Heart left ventricle (tissue), 16 donors: ENCODE results near the gene PSTPIP1. TPM values are rescaled to one million over a fixed set of nuclear protein-coding genes. Genes with fewer than 3 reads are reported as not detected.

Source experiments
- ATAC-seq, 4 donors: fragments of 200-7000 bp; cut with Tn5 transposase; one replicate each; pipeline ENCODE4 v1.9.1; 2020 to 2022; ENCODE audit warnings: moderate library complexity in 4 of 4, mild to moderate bottlenecking in 3 of 4, moderate number of reproducible peaks in 1 of 4
- DNase-seq, 5 donors: peaks; one replicate each; pipeline ENCODE4 v3.0.0-alpha.2; 2020
- H3K27ac ChIP-seq, 12 donors: fragments of 200-600 bp; sonication (generic) in 4 of 12; one replicate each; pipeline versions ENCODE4 v1.5.0 to v1.8.0; 2016 to 2022; ENCODE audit warnings: mild to moderate bottlenecking in 2 of 12
- H3K27me3 ChIP-seq, 9 donors: fragments of 200-600 bp; sonication (generic) in 2 of 9; one replicate each; pipeline versions ENCODE4 v1.5.1 to v1.8.0; 2016 to 2022; ENCODE audit warnings: mild to moderate bottlenecking in 3 of 9
- H3K36me3 ChIP-seq, 9 donors: fragments of 200-600 bp; sonication (generic) in 2 of 9; one replicate each; pipeline versions ENCODE4 v1.5.0 to v1.8.0; 2018 to 2022; ENCODE audit warnings: mild to moderate bottlenecking in 2 of 9
- H3K4me1 ChIP-seq, 12 donors: fragments of 200-600 bp; sonication (generic) in 4 of 12; one replicate each; pipeline versions ENCODE4 v1.5.0 to v1.8.0; 2016 to 2022; ENCODE audit warnings: mild to moderate bottlenecking in 3 of 12
- H3K4me3 ChIP-seq, 12 donors: fragments of 200-600 bp; sonication (generic) in 4 of 12; one replicate each; pipeline versions ENCODE4 v1.5.0 to v1.8.0; 2017 to 2022; ENCODE audit warnings: mild to moderate bottlenecking in 9 of 12, moderate library complexity in 4 of 12
- H3K9me3 ChIP-seq, 12 donors: fragments of 200-600 bp; sonication (generic) in 4 of 12; one replicate each; pipeline versions ENCODE4 v1.5.0 to v1.8.0; 2016 to 2022; ENCODE audit warnings: mild to moderate bottlenecking in 1 of 12
- POLR2A ChIP-seq, 2 donors: fragments of 450-650 bp; IDR thresholded peaks; one replicate each; pipeline ENCODE4 v1.6.1; 2017; ENCODE audit warnings: antibody characterized with exemption in 2 of 2, mild to moderate bottlenecking in 2 of 2, moderate library complexity in 2 of 2
- WGBS, 4 donors: extraction: QIAGEN DNeasy Blood & Tissue Kit in 2 of 4; methylation state at CpG; one replicate each; pipeline versions ENCODE4 v1.1.5 to v1.1.7; 2013 to 2018; 5-methylcytosine and 5-hydroxymethylcytosine counted together
- intact Hi-C, 10 donors: fragments of 100-400 bp; cut with DNase I; formaldehyde crosslinking; loops; one replicate each; pipeline versions ENCODE4 v1.11.1 to v1.14.2; 2022
- polyA plus RNA-seq, 2 donors: library from polyadenylated mRNA; stranded (reverse); fragments of 200-250 nt; gene quantifications; one replicate each; pipeline ENCODE4 v1.2.3, GENCODE V29; 2013
- total RNA-seq, 9 donors: library from RNA; depleted of rRNA in 2 of 9; stranded (reverse); fragments of >200 nt in 2 of 9; fragmentation: NEBNext Ultra II Directional in 3 of 9; extraction: Animal tissue kit (Norgen Biotek cat#: 25700) in 3 of 9; gene quantifications; one replicate each; pipeline versions ENCODE4 v1.1.0 to v1.2.4, GENCODE V29; 2016 to 2023
- TF ChIP-seq, protein P1 (sequence below), 12 donors: fragments of 200-600 bp; sonication (generic) in 4 of 12; IDR thresholded peaks; one replicate each; pipeline versions ENCODE4 v1.5.0 to v1.8.0; 2018 to 2022; ENCODE audit warnings: antibody characterized with exemption in 12 of 12, mild to moderate bottlenecking in 5 of 12
- donor health status: ischemic (EF 13 %, LVEDD 7.1; RV severe dilation, severe dysfunction).
- donor health status: healthy with polysubstance abuse.
- donor health status: DM: no; HTN: yes; CAD: no.
- donor health status: DM: no; HTN: no; CAD: no.
- donor health status: ischemic (EF 25% LVEDD 6.9; RV normal size, moderate dysfunction).
- donor health status: ischemic (EF 25% LVEDD 5.7; RV mildly dilated, moderate dysfunction).
- donor health status: healthy.
- donor health status: DM: yes; HTN: yes; CAD: no.
- donor health status: ischemic (EF 35%, LVEDD 5.7; RV mildly dilated, moderate dysfunction).
- donor health status: nonischemic (EF 11% LVEDD 7.7; RV severe dilation, severe dysfunction).
- donor health status: DM: yes; HTN: yes; CAD: no.
- donor health status: PGD.
- donor health status: ischemic (EF 29% LVEDD 5.4; RV normal size, mild dysfunction).
- donor health status: nonischemic (EF 23%, LVEDD 6.1; RV moderate dilation, normal function).

Gene PSTPIP1
- total and polyA plus RNA-seq, 11 donors, result 1.3 to 17.2 (median 2.9) TPM

DNA sequence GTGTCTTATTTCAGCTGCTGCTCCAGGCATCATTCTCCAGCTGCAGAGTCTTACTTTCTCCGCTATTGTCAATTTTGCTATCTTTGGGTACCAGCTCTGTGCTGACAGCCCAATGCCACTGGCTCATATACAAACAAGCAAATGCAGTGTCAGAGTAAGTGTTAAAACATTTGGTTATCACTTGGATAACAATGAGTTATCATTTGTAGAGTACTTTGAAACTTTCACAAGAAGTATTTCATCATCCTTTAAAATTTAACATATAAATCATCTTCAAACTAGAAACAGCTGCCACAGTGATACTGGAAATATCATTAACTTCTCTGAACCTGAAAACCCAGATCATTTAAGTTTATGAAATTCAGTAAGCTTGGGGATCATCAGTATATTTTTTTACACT lies 62.1 kb downstream of the PSTPIP1 start:
- no peak for ATAC-seq
- peaks cover 5 to 37% (median 28%) of the 10 kb centered on the region in 12 donors for H3K4me1 ChIP-seq

DNA sequence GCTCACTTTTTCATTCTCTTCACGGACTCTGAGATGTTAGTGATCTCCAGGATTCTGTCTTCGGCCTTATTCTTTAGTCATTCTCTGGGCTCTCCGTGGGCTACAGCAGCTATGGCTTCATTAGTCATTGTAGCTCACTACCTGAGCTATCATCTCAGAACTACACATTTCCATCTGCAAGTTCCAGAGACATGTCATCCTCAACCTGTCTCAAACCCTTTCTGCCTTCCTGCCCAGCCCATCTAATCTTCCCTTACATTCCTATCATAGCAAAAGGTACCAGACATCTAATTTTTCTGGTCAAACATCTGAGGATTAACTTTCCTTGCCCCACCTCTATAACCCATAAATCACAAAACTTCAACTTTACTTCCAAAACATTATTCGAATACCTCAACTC lies 62.8 kb downstream of the PSTPIP1 start:
- intact Hi-C loops, result no loop called here
- ATAC-seq, result no peak
- no peak for DNase-seq
- 92 to 95% (median 94%) methylated on average over 4 of the region's 4 CpGs for WGBS, 4 donors
- H3K9me3 ChIP-seq, result no peaks in the 10 kb centered on the region
- no peak overlapping the region for H3K4me3 ChIP-seq
- no peak overlapping the region for H3K27ac ChIP-seq
- TF ChIP-seq, protein P1, sequence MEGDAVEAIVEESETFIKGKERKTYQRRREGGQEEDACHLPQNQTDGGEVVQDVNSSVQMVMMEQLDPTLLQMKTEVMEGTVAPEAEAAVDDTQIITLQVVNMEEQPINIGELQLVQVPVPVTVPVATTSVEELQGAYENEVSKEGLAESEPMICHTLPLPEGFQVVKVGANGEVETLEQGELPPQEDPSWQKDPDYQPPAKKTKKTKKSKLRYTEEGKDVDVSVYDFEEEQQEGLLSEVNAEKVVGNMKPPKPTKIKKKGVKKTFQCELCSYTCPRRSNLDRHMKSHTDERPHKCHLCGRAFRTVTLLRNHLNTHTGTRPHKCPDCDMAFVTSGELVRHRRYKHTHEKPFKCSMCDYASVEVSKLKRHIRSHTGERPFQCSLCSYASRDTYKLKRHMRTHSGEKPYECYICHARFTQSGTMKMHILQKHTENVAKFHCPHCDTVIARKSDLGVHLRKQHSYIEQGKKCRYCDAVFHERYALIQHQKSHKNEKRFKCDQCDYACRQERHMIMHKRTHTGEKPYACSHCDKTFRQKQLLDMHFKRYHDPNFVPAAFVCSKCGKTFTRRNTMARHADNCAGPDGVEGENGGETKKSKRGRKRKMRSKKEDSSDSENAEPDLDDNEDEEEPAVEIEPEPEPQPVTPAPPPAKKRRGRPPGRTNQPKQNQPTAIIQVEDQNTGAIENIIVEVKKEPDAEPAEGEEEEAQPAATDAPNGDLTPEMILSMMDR (IDR thresholded peaks at IDR 0.05), result no peak
- no peak for TF ChIP-seq POLR2A (IDR thresholded peaks at IDR 0.05)
- no peaks in the 10 kb centered on the region for H3K27me3 ChIP-seq
- peaks cover 0 to 23% (median 17%) of the 10 kb centered on the region in 9 donors for H3K36me3 ChIP-seq
- H3K4me1 ChIP-seq, result peaks cover 5 to 42% (median 29%) of the 10 kb centered on the region in 12 donors

More for the DNA sequence above, 62.1 kb downstream of the PSTPIP1 start:
- intact Hi-C loops, result no loop called here
- H3K36me3 ChIP-seq, result peaks cover 0 to 29% (median 23%) of the 10 kb centered on the region in 9 donors
- DNase-seq, result no peak
- no peak overlapping the region for H3K4me3 ChIP-seq
- H3K9me3 ChIP-seq, result no peaks in the 10 kb centered on the region
- H3K27ac ChIP-seq, result no peak overlapping the region
- TF ChIP-seq, protein P1 (IDR thresholded peaks at IDR 0.05), result no peak
- TF ChIP-seq POLR2A (IDR thresholded peaks at IDR 0.05), result no peak
- no peaks in the 10 kb centered on the region for H3K27me3 ChIP-seq
- 67 to 91% (median 77%) methylated on average over 1 of the region's 1 CpG for WGBS, 4 donors

DNA sequence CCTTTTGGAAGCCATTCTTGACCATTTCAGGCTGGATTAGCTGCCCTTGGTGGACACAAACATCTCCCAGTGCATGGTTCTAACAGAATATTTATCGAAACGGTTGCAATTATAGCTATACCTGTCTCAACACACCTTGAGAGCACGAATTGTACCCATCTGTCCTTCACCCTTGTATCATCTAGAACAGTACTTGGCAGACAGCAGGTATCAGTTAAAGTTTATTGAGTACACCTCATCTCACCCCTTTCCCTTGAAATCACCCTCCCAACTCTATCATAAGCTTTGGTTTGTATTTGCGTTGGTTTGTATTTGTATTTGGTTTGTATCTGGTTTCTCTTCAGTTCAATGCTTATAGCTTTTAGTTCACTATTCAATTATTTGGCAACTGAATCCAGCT lies 63.5 kb downstream of the PSTPIP1 start:
- ATAC-seq, result no peak
- peaks cover 5 to 42% (median 29%) of the 10 kb centered on the region in 12 donors for H3K4me1 ChIP-seq
- no peaks in the 10 kb centered on the region for H3K9me3 ChIP-seq
- intact Hi-C loops, result no loop called here
- peaks cover 0 to 19% (median 11%) of the 10 kb centered on the region in 9 donors for H3K36me3 ChIP-seq
- TF ChIP-seq POLR2A (IDR thresholded peaks at IDR 0.05), result no peak
- TF ChIP-seq, protein P1 (IDR thresholded peaks at IDR 0.05), result no peak
- no peak for DNase-seq
- no peak overlapping the region for H3K4me3 ChIP-seq
- H3K27ac ChIP-seq, result no peak overlapping the region
- H3K27me3 ChIP-seq, result no peaks in the 10 kb centered on the region
- 94 to 95% (median 95%) methylated on average over 4 of the region's 4 CpGs for WGBS, 4 donors

GRCh38 chr15:77059786-77060361 lies 64.9 kb downstream of the PSTPIP1 start:
- Histone ChIP-seq H3K4me3 (no peak overlapping the region), H3K27ac (peak overlapping the region in 3 of 12 donors; percentile 6 to 54 (median 15)), H3K4me1 (peaks cover 5 to 50% (median 30%) of the 10 kb centered on the region in 12 donors), H3K27me3 (no peaks in the 10 kb centered on the region), H3K36me3 (peaks cover 0 to 19% (median 0%) of the 10 kb centered on the region in 9 donors), H3K9me3 (no peaks in the 10 kb centered on the region)
- intact Hi-C loops, result no loop called here
- peak in 2 of 4 donors; percentile 26 to 54 for ATAC-seq
- 1 to 7% (median 6%) methylated on average over 2 of the region's 2 CpGs for WGBS, 4 donors
- no peak for TF ChIP-seq POLR2A (IDR thresholded peaks at IDR 0.05)
- TF ChIP-seq, protein P1 (IDR thresholded peaks at IDR 0.05), result no peak
- DNase-seq, result no peak
